Small intestine (tissue), 7 donors: Measurements from ENCODE around the gene TSPAN9. TPM values are rescaled to one million over a fixed set of nuclear protein-coding genes. Genes with fewer than 3 reads are reported as not detected.

ENCODE experiments used
- DNase-seq, 2 donors: peaks; one replicate each; pipeline versions ENCODE4 v3.0.0 to v3.0.0-alpha.2; 2013
- FAIRE-seq: peaks from 2 replicates; lab custom pipeline; 2012; peaks lifted over from hg19 to GRCh38; lab: Jason Lieb, UNC
- H3K27ac ChIP-seq, 3 donors: one replicate each; pipeline ENCODE4 v1.5.1; 2013; ENCODE audit warnings: low read length in 2 of 3, mild to moderate bottlenecking in 2 of 3, control low read depth in 1 of 3, inconsistent platforms in 1 of 3, low read depth in 1 of 3, moderate library complexity in 1 of 3
- H3K27me3 ChIP-seq, 3 donors: one replicate each; pipeline ENCODE4 v1.6.1; 2013; ENCODE audit warnings: low read length in 3 of 3, inconsistent platforms in 1 of 3; ENCODE audit not compliant: control insufficient read depth in 3 of 3, insufficient read depth in 3 of 3
- H3K36me3 ChIP-seq, 3 donors: one replicate each; pipeline ENCODE4 v1.6.1; 2013; ENCODE audit warnings: low read length in 3 of 3, inconsistent platforms in 1 of 3, low read depth in 1 of 3, mild to moderate bottlenecking in 1 of 3, moderate library complexity in 1 of 3; ENCODE audit not compliant: control insufficient read depth in 3 of 3, insufficient read depth in 2 of 3
- H3K4me1 ChIP-seq, 3 donors: one replicate each; pipeline ENCODE4 v1.6.1; 2013; ENCODE audit warnings: low read length in 2 of 3, inconsistent platforms in 1 of 3, low read depth in 1 of 3, mild to moderate bottlenecking in 1 of 3, moderate library complexity in 1 of 3; ENCODE audit not compliant: control insufficient read depth in 3 of 3, insufficient read depth in 2 of 3
- H3K4me3 ChIP-seq, 3 donors: one replicate each; pipeline ENCODE4 v1.5.1; 2013; ENCODE audit warnings: low read length in 3 of 3, control low read depth in 1 of 3, inconsistent platforms in 1 of 3, low read depth in 1 of 3, mild to moderate bottlenecking in 1 of 3, moderate library complexity in 1 of 3
- H3K9me3 ChIP-seq, 2 donors: one replicate each; pipeline ENCODE4 v1.6.1; 2013; ENCODE audit warnings: low read depth in 1 of 2, low read length in 1 of 2; ENCODE audit not compliant: control insufficient read depth in 2 of 2, insufficient read depth in 1 of 2
- WGBS, 3 donors: extraction: QIAGEN DNeasy Blood & Tissue Kit; methylation state at CpG; one replicate each; pipeline ENCODE4 v1.1.7; 2013; 5-methylcytosine and 5-hydroxymethylcytosine counted together
- polyA plus RNA-seq, 4 donors: library from polyadenylated mRNA; stranded (reverse) in 3 of 4; unstranded in 1 of 4; fragments of 200-250 nt in 3 of 4; fragments of 120-200 nt in 1 of 4; gene quantifications; one replicate each; pipeline versions ENCODE4 v1.2.1 to v1.2.3, GENCODE V29; 2013
- donor health status: healthy with polysubstance abuse.
- donor health status: control.
- donor health status: control.
- donor health status: Bipolar disorder and iron deficiency.
- donor health status: healthy.

TSPAN9 gene
- polyA plus RNA-seq, 4 donors, result 1.3 to 25.5 (median 12.8) TPM

- peaks cover 0 to 7% of the 10 kb centered on the region in 2 donors for H3K9me3 ChIP-seq
- H3K27me3 ChIP-seq, result no peaks in the 10 kb centered on the region
- WGBS, 3 donors, result 87 to 89% (median 88%) methylated on average over 17 of the region's 17 CpGs
- no peaks in the 10 kb centered on the region for H3K4me1 ChIP-seq
- FAIRE-seq (no peak), DNase-seq (no peak)
- no peak overlapping the region for H3K27ac ChIP-seq
- H3K4me3 ChIP-seq, result no peak overlapping the region
- peaks cover 0 to 28% (median 0%) of the 10 kb centered on the region in 3 donors for H3K36me3 ChIP-seq
Observed at GRCh38 chr12:3227076-3227975, 150.1 kb downstream of the TSPAN9 start.

GRCh38 chr12:3228552-3228951 lies 151.4 kb downstream of the TSPAN9 start:
- Histone ChIP-seq H3K4me3 (no peak overlapping the region), H3K4me1 (no peaks in the 10 kb centered on the region), H3K27ac (no peak overlapping the region), H3K9me3 (peaks cover 0 to 7% of the 10 kb centered on the region in 2 donors), H3K36me3 (peaks cover 0 to 18% (median 0%) of the 10 kb centered on the region in 3 donors), H3K27me3 (no peaks in the 10 kb centered on the region)
- DNase-seq (no peak), FAIRE-seq (no peak)
- 85 to 95% (median 91%) methylated on average over 5 of the region's 5 CpGs for WGBS, 3 donors

DNA sequence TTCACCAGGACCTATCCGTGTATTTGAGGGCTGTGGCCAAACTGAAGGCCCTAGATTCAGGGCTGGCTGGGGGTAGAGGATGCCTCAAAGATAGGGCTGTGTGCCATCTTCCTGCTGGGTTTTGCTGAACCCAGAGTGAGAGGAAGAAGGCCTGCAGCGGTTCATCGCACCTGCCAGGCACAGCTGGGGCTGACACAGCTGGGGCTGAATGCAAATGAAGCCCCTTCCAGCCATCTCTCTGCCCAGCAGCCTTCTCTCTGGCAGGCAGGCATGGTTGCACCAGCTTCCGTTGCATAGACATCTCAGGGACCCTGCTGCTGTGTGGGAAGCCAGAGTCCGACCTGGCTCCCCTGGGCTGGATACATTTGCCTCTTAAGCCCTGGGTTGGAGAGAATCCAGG lies 152.4 kb downstream of the TSPAN9 start:
- H3K27ac ChIP-seq, result no peak overlapping the region
- peaks cover 0 to 7% of the 10 kb centered on the region in 2 donors for H3K9me3 ChIP-seq
- DNase-seq, result no peak
- H3K4me1 ChIP-seq, result no peaks in the 10 kb centered on the region
- no peaks in the 10 kb centered on the region for H3K27me3 ChIP-seq
- H3K4me3 ChIP-seq, result no peak overlapping the region
- 83 to 87% (median 85%) methylated on average over 5 of the region's 5 CpGs for WGBS, 3 donors
- FAIRE-seq, result no peak
- H3K36me3 ChIP-seq, result peaks cover 0 to 18% (median 0%) of the 10 kb centered on the region in 3 donors

DNA sequence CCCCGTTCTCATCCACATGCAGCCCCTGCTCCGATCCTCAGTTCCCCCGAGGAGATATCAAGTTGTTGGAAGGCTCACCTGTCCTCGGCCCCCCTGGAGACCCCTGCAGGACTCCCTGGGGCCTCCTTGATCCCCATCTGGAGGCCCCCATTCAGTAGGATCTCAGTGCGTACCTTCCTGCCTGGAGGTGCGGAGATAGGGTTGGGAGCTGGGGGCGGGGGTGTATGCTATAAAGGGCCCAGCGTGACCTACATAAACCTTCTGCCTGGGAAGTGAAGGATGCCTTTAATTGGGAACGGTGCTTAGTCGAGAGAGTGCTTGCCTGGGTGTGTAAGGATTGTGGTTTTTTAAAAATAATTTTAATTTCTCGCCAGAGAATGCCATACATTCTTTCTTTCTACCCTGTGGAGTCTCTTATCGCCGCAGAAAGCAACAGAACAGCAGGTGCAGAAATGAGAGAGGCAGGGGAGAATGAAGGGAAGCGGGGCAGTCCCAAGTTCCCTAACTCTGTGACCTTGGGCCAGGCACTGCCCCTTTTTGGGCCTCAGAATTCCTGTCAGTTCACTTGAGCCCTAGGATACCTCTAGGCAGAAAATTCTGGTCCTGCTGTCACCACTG lies 153.7 kb downstream of the TSPAN9 start:
- peaks cover 0 to 7% of the 10 kb centered on the region in 2 donors for H3K9me3 ChIP-seq
- FAIRE-seq, result no peak
- 78 to 86% (median 85%) methylated on average over 14 of the region's 14 CpGs for WGBS, 3 donors

DNA sequence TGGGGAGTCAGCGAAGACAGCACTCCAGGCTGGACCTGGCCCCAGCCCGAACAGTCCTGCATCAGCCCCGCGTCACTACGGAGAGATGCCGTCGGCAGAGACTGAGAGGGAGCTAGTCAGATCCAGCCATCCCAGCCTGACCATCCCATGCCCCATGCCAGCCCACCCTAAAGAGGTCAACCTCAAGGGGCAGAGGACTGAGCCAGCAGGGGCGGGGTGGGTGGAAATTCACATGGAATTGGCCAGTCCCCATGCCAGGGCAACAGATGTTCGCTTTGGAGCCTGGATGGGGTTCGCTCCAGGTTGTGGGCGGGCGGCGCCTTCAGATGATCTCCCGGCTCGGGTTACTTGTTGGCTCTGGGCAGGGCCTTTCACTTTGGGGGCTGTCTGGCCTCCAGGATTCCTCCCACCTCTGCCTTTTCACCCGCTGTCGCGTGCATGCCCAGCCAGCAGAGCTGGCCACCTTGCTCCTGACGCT lies 154.3 kb downstream of the TSPAN9 start:
- Histone ChIP-seq H3K36me3 (peaks cover 0 to 18% (median 0%) of the 10 kb centered on the region in 3 donors), H3K4me3 (no peak overlapping the region), H3K27ac (no peak overlapping the region), H3K9me3 (peaks cover 0 to 7% of the 10 kb centered on the region in 2 donors), H3K4me1 (no peaks in the 10 kb centered on the region), H3K27me3 (no peaks in the 10 kb centered on the region)
- DNase-seq, result no peak
- FAIRE-seq, result no peak
- 84 to 92% (median 90%) methylated on average over 19 of the region's 19 CpGs for WGBS, 3 donors

More for the DNA sequence above, 153.7 kb downstream of the TSPAN9 start:
- H3K4me1 ChIP-seq, result no peaks in the 10 kb centered on the region
- no peaks in the 10 kb centered on the region for H3K27me3 ChIP-seq
- H3K4me3 ChIP-seq, result no peak overlapping the region
- H3K27ac ChIP-seq, result no peak overlapping the region
- H3K36me3 ChIP-seq, result peaks cover 0 to 18% (median 0%) of the 10 kb centered on the region in 3 donors
- DNase-seq, result no peak

DNA sequence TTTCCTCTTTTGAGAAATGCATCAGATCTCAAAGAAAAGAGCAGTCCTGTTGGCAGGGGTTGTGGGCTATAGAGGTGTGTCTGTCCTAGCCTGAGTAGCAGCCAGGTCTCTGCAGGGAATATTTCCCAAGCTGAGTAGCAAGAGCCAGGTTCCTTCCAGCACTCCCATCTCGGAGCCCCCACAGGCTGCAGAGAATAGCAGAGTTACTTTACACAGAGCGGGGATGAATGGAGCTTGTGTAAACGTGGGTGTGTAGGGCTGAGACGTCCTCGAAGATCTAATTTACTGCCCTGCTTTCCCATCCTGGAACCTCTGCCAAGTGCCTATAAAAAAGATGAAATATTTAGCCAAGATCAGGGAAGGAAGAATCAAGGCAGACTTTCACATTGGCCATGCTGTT lies 156.6 kb downstream of the TSPAN9 start:
- Histone ChIP-seq H3K36me3 (peaks cover 0 to 22% (median 0%) of the 10 kb centered on the region in 3 donors), H3K27ac (no peak overlapping the region), H3K27me3 (no peaks in the 10 kb centered on the region), H3K4me3 (no peak overlapping the region), H3K9me3 (peaks cover 0 to under 1% of the 10 kb centered on the region in 2 donors), H3K4me1 (peaks cover 0 to 5% (median 0%) of the 10 kb centered on the region in 3 donors)
- WGBS, 3 donors, result 21 to 39% (median 39%) methylated on average over 5 of the region's 5 CpGs
- FAIRE-seq (no peak), DNase-seq (no peak)

GRCh38 chr12:3236345-3237187 lies 159.4 kb downstream of the TSPAN9 start:
- no peaks in the 10 kb centered on the region for H3K9me3 ChIP-seq
- H3K4me3 ChIP-seq, result no peak overlapping the region
- H3K36me3 ChIP-seq, result peaks cover 0 to 11% (median 0%) of the 10 kb centered on the region in 3 donors
- 49 to 69% (median 64%) methylated on average over 16 of the region's 16 CpGs for WGBS, 3 donors
- H3K27ac ChIP-seq, result no peak overlapping the region
- FAIRE-seq (no peak), DNase-seq (peak; percentile 56)
- peaks cover 0 to 11% (median 0%) of the 10 kb centered on the region in 3 donors for H3K4me1 ChIP-seq
- no peaks in the 10 kb centered on the region for H3K27me3 ChIP-seq

DNA sequence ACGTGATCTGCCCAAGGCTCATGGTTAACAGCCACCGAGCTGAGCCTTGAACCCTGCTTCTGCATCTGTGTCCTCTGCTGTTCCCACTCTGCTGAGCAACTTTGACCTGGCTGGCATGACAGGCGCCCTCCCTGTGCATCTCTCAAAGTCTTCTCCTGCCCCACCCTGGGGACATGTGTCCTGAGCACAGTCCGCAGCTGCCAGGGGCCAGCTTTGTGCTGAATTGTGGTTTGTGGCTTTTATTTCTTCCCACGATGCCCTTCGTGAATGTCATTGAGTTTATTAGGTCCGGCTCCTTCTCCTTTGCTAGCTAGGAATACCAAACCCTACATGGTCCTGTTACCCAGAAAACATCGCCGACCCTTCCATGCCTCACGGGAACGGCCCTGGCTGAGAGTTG lies 161.0 kb downstream of the TSPAN9 start:
- Histone ChIP-seq H3K4me3 (no peak overlapping the region), H3K27me3 (no peaks in the 10 kb centered on the region), H3K4me1 (peaks cover 0 to 11% (median 0%) of the 10 kb centered on the region in 3 donors), H3K36me3 (peaks cover 0 to 11% (median 0%) of the 10 kb centered on the region in 3 donors), H3K27ac (no peak overlapping the region), H3K9me3 (no peaks in the 10 kb centered on the region)
- 71 to 90% (median 89%) methylated on average over 11 of the region's 11 CpGs for WGBS, 3 donors
- DNase-seq (no peak), FAIRE-seq (no peak)
